Mesendoderm (in vitro differentiated cells): ENCODE results near the gene ETF1.

Source experiments
- DNase-seq: peaks from one replicate; pipeline ENCODE4 v3.0.0; 2013
- H2AK5ac ChIP-seq: 2 replicates; pipeline ENCODE4 v1.6.1; 2013; ENCODE audit warnings: low read length, inconsistent platforms
- H2BK120ac ChIP-seq: 2 replicates; pipeline ENCODE4 v1.6.1; 2013; ENCODE audit warnings: low read depth, mild to moderate bottlenecking, low read length, moderate library complexity, mixed read lengths
- H2BK15ac ChIP-seq: replicated peaks from 2 replicates; pipeline ENCODE4 v1.6.1; 2013; ENCODE audit warnings: low read depth, mild to moderate bottlenecking, moderate library complexity
- H2BK5ac ChIP-seq: 2 replicates; pipeline ENCODE4 v1.6.1; 2013; ENCODE audit warnings: low read length, inconsistent platforms
- H3K18ac ChIP-seq: 2 replicates; pipeline ENCODE4 v1.6.1; 2013; ENCODE audit warnings: mild to moderate bottlenecking, low read length, mixed read lengths
- H3K23ac ChIP-seq: one replicate; pipeline ENCODE4 v1.6.1; 2013; ENCODE audit warnings: low read length
- H3K27ac ChIP-seq: 2 replicates; pipeline ENCODE4 v1.5.1; 2013; ENCODE audit warnings: low read depth, mild to moderate bottlenecking, inconsistent platforms, low read length, moderate library complexity
- H3K27me3 ChIP-seq: 2 replicates; pipeline ENCODE4 v1.6.1; 2013; ENCODE audit warnings: low read length, control low read depth, mild to moderate bottlenecking, inconsistent platforms; ENCODE audit not compliant: insufficient read depth, poor library complexity
- H3K36me3 ChIP-seq: 2 replicates; pipeline ENCODE4 v1.6.1; 2013; ENCODE audit warnings: low read length, inconsistent platforms; ENCODE audit not compliant: control insufficient read depth, insufficient read depth
- H3K4ac ChIP-seq: one replicate; pipeline ENCODE4 v1.6.1; 2013; ENCODE audit warnings: low read depth, mild to moderate bottlenecking, low read length, moderate library complexity
- H3K4me1 ChIP-seq: 2 replicates; pipeline ENCODE4 v1.6.1; 2013; ENCODE audit warnings: low read depth, low read length, inconsistent platforms; ENCODE audit not compliant: control insufficient read depth
- H3K4me2 ChIP-seq: 2 replicates; pipeline ENCODE4 v1.6.1; 2013; ENCODE audit warnings: low read length
- H3K4me3 ChIP-seq: 2 replicates; pipeline ENCODE4 v1.5.1; 2013; ENCODE audit warnings: mild to moderate bottlenecking, low read length
- H3K56ac ChIP-seq: one replicate; pipeline ENCODE4 v1.6.1; 2013; ENCODE audit warnings: low read length
- H3K79me1 ChIP-seq: 2 replicates; pipeline ENCODE4 v1.6.1; 2013; ENCODE audit warnings: low read length, inconsistent platforms
- H3K79me2 ChIP-seq: 2 replicates; pipeline ENCODE4 v1.6.1; 2013; ENCODE audit warnings: mild to moderate bottlenecking, low read length; ENCODE audit not compliant: control insufficient read depth, insufficient read depth
- H3K9ac ChIP-seq: 2 replicates; pipeline ENCODE4 v1.6.1; 2013; ENCODE audit warnings: low read length, inconsistent platforms
- H4K5ac ChIP-seq: one replicate; pipeline ENCODE4 v1.6.1; 2013; ENCODE audit warnings: low read length
- H4K8ac ChIP-seq: one replicate; pipeline ENCODE4 v1.6.1; 2013; ENCODE audit warnings: low read depth, mild to moderate bottlenecking, control low read depth, low read length, moderate library complexity
- WGBS: extraction: QIAGEN DNeasy Blood & Tissue Kit; methylation state at CpG from one replicate; pipeline ENCODE4 v1.1.7; 2013; ENCODE audit warnings: low lambda C conversion rate, missing lambda C conversion rate; ENCODE audit not compliant: insufficient coverage; ENCODE audit errors: extremely low coverage; 5-methylcytosine and 5-hydroxymethylcytosine counted together

Gene ETF1

GRCh38 chr5:138549414-138549813, 6.4 kb upstream of the ETF1 start:
- H2BK120ac ChIP-seq = no peak overlapping the region
- no CpG with 5 or more reads among the region's 5 CpGs for WGBS
- H3K56ac ChIP-seq = no peak overlapping the region
- H2BK15ac ChIP-seq = no peak overlapping the region
- H3K4me3 ChIP-seq = no peak overlapping the region
- no peak overlapping the region for H3K27ac ChIP-seq
- H3K36me3 ChIP-seq = no peaks in the 10 kb centered on the region
- peaks cover 4% of the 10 kb centered on the region for H3K4me1 ChIP-seq
- H3K4ac ChIP-seq = no peak overlapping the region
- no peaks in the 10 kb centered on the region for H3K27me3 ChIP-seq
- peaks cover 8% of the 10 kb centered on the region for H3K79me1 ChIP-seq
- DNase-seq = no peak
- H3K23ac ChIP-seq = no peak overlapping the region
- no peak overlapping the region for H2BK5ac ChIP-seq
- H2AK5ac ChIP-seq = no peak overlapping the region
- H4K8ac ChIP-seq = no peak overlapping the region
- H3K9ac ChIP-seq = no peak overlapping the region
- H3K79me2 ChIP-seq = peaks cover 21% of the 10 kb centered on the region
- no peak overlapping the region for H3K18ac ChIP-seq
- no peak overlapping the region for H4K5ac ChIP-seq
- H3K4me2 ChIP-seq = no peak overlapping the region

- H3K36me3 ChIP-seq = no peaks in the 10 kb centered on the region
- no peak overlapping the region for H3K18ac ChIP-seq
- DNase-seq = no peak
- H3K9ac ChIP-seq = no peak overlapping the region
- H4K8ac ChIP-seq = no peak overlapping the region
- H3K23ac ChIP-seq = no peak overlapping the region
- no peak overlapping the region for H2BK15ac ChIP-seq
- peaks cover 4% of the 10 kb centered on the region for H3K4me1 ChIP-seq
- H4K5ac ChIP-seq = no peak overlapping the region
- H3K79me2 ChIP-seq = peaks cover 50% of the 10 kb centered on the region
- no peak overlapping the region for H3K4ac ChIP-seq
- peaks cover 12% of the 10 kb centered on the region for H3K79me1 ChIP-seq
- H2BK5ac ChIP-seq = no peak overlapping the region
- no CpG with 5 or more reads among the region's 6 CpGs for WGBS
- no peak overlapping the region for H3K27ac ChIP-seq
- H3K4me3 ChIP-seq = no peak overlapping the region
- no peaks in the 10 kb centered on the region for H3K27me3 ChIP-seq
- H3K4me2 ChIP-seq = no peak overlapping the region
- H2BK120ac ChIP-seq = no peak overlapping the region
- no peak overlapping the region for H3K56ac ChIP-seq
- H2AK5ac ChIP-seq = no peak overlapping the region
These were observed 3.0 kb upstream of the ETF1 start for GRCh38 chr5:138545919-138546562.

- Histone ChIP-seq H3K4ac (no peak overlapping the region), H3K4me1 (peaks cover 4% of the 10 kb centered on the region), H4K5ac (no peak overlapping the region), H2BK120ac (no peak overlapping the region), H4K8ac (no peak overlapping the region), H3K79me1 (peaks cover 12% of the 10 kb centered on the region), H3K18ac (no peak overlapping the region), H3K79me2 (peaks cover 65% of the 10 kb centered on the region), H2AK5ac (peak overlapping the region; percentile 62), H3K9ac (peak overlapping the region; percentile 90), H2BK5ac (no peak overlapping the region), H3K4me2 (peak overlapping the region; percentile 83), H3K23ac (no peak overlapping the region), H3K36me3 (no peaks in the 10 kb centered on the region), H3K56ac (peak overlapping the region; percentile 96), H2BK15ac (no peak overlapping the region), H3K4me3 (peak overlapping the region; percentile 92), H3K27ac (no peak overlapping the region), H3K27me3 (no peaks in the 10 kb centered on the region)
- DNase-seq = peak; percentile 41
- WGBS = no CpG with 5 or more reads among the region's 16 CpGs
These were observed 1.4 kb upstream of the ETF1 start for GRCh38 chr5:138544181-138545134.

GRCh38 chr5:138543730-138544104, 681 bp upstream of the ETF1 start:
- Histone ChIP-seq H3K4ac (no peak overlapping the region), H3K4me3 (peak overlapping the region; percentile 92), H3K4me1 (peaks cover 4% of the 10 kb centered on the region), H2BK120ac (no peak overlapping the region), H3K27ac (peak overlapping the region; percentile 65), H2AK5ac (peak overlapping the region; percentile 81), H3K36me3 (no peaks in the 10 kb centered on the region), H2BK5ac (peak overlapping the region; percentile 81), H4K8ac (no peak overlapping the region), H3K56ac (peak overlapping the region; percentile 96), H3K9ac (peak overlapping the region; percentile 90), H4K5ac (no peak overlapping the region), H2BK15ac (no peak overlapping the region), H3K27me3 (no peaks in the 10 kb centered on the region), H3K79me1 (peaks cover 11% of the 10 kb centered on the region), H3K4me2 (peak overlapping the region; percentile 83), H3K79me2 (peaks cover 71% of the 10 kb centered on the region), H3K18ac (peak overlapping the region; percentile 35), H3K23ac (peak overlapping the region; percentile 83)
- no CpG with 5 or more reads among the region's 12 CpGs for whole genome bisulfite sequencing
- no peak for DNase-seq

GRCh38 chr5:138542180-138542955, 668 bp downstream of the ETF1 start:
- peak overlapping the region; percentile 78 for H3K4me2 ChIP-seq
- peak overlapping the region; percentile 64 for H3K4ac ChIP-seq
- no peak overlapping the region for H2BK15ac ChIP-seq
- H3K56ac ChIP-seq = peak overlapping the region; percentile 99
- H2BK120ac ChIP-seq = no peak overlapping the region
- H3K23ac ChIP-seq = peak overlapping the region; percentile 52
- no peaks in the 10 kb centered on the region for H3K27me3 ChIP-seq
- H4K5ac ChIP-seq = no peak overlapping the region
- H2BK5ac ChIP-seq = no peak overlapping the region
- H3K4me1 ChIP-seq = peaks cover 4% of the 10 kb centered on the region
- DNase-seq = peak; percentile 32
- no CpG with 5 or more reads among the region's 47 CpGs for WGBS
- peak overlapping the region; percentile 98 for H3K9ac ChIP-seq
- H3K18ac ChIP-seq = peak overlapping the region; percentile 65
- H2AK5ac ChIP-seq = no peak overlapping the region
- no peaks in the 10 kb centered on the region for H3K36me3 ChIP-seq
- peak overlapping the region; percentile 96 for H3K4me3 ChIP-seq
- peak overlapping the region; percentile 78 for H4K8ac ChIP-seq
- H3K79me1 ChIP-seq = peaks cover 10% of the 10 kb centered on the region
- H3K27ac ChIP-seq = peak overlapping the region; percentile 79
- peaks cover 76% of the 10 kb centered on the region for H3K79me2 ChIP-seq
